Measurements from ENCODE around the gene CADPS.

The CADPS gene

GRCh38 chr3:62562596-62562995 is 312.6 kb downstream of the CADPS start:
- in situ Hi-C loops (cut with MboI; ENCODE audit: low sequenced_read_pairs), result no loop called here

- in situ Hi-C loops (cut with MboI; ENCODE audit: low sequenced_read_pairs), result no loop called here
Measured at GRCh38 chr3:62562017-62562416, 313.2 kb downstream of the CADPS start.

- in situ Hi-C loops (cut with MboI; ENCODE audit: low sequenced_read_pairs), result no loop called here
Measured at GRCh38 chr3:62559831-62560445, 315.3 kb downstream of the CADPS start.

GRCh38 chr3:62558549-62559112 is 316.6 kb downstream of the CADPS start:
- in situ Hi-C loops (cut with MboI; ENCODE audit: low sequenced_read_pairs), result no loop called here

GRCh38 chr3:62557983-62558382 is 317.2 kb downstream of the CADPS start:
- in situ Hi-C loops (cut with MboI; ENCODE audit: low sequenced_read_pairs), result no loop called here

- in situ Hi-C loops (cut with MboI; ENCODE audit: low sequenced_read_pairs), result no loop called here
Measured at GRCh38 chr3:62557450-62557849, 317.8 kb downstream of the CADPS start.

- in situ Hi-C loops (cut with MboI; ENCODE audit: low sequenced_read_pairs), result no loop called here
Measured at GRCh38 chr3:62556121-62556815, 318.9 kb downstream of the CADPS start.

GRCh38 chr3:62554264-62554799 is 320.9 kb downstream of the CADPS start:
- in situ Hi-C loops (cut with MboI; ENCODE audit: low sequenced_read_pairs), result no loop called here

GRCh38 chr3:62553811-62554210 is 321.4 kb downstream of the CADPS start:
- in situ Hi-C loops (cut with MboI; ENCODE audit: low sequenced_read_pairs), result no loop called here

- in situ Hi-C loops (cut with MboI; ENCODE audit: low sequenced_read_pairs), result no loop called here
Measured at GRCh38 chr3:62551556-62551955, 323.7 kb downstream of the CADPS start.

GRCh38 chr3:62550439-62550838 is 324.8 kb downstream of the CADPS start:
- in situ Hi-C loops (cut with MboI; ENCODE audit: low sequenced_read_pairs), result no loop called here

GRCh38 chr3:62548528-62549205 is 326.5 kb downstream of the CADPS start:
- in situ Hi-C loops (cut with MboI; ENCODE audit: low sequenced_read_pairs), result no loop called here

- in situ Hi-C loops (cut with MboI; ENCODE audit: low sequenced_read_pairs), result no loop called here
Measured at GRCh38 chr3:62546266-62546665, 328.9 kb downstream of the CADPS start.

- in situ Hi-C loops (cut with MboI; ENCODE audit: low sequenced_read_pairs), result no loop called here
Measured at GRCh38 chr3:62542185-62542584, 333.0 kb downstream of the CADPS start.

GRCh38 chr3:62539762-62540161 is 335.5 kb downstream of the CADPS start:
- in situ Hi-C loops (cut with MboI; ENCODE audit: low sequenced_read_pairs), result no loop called here

GRCh38 chr3:62538691-62539356 is 336.4 kb downstream of the CADPS start:
- in situ Hi-C loops (cut with MboI; ENCODE audit: low sequenced_read_pairs), result no loop called here

GRCh38 chr3:62534326-62534725 is 340.9 kb downstream of the CADPS start:
- in situ Hi-C loops (cut with MboI; ENCODE audit: low sequenced_read_pairs), result no loop called here

- in situ Hi-C loops (cut with MboI; ENCODE audit: low sequenced_read_pairs), result no loop called here
Measured at GRCh38 chr3:62532796-62533195, 342.4 kb downstream of the CADPS start.

GRCh38 chr3:62531981-62532380 is 343.2 kb downstream of the CADPS start:
- in situ Hi-C loops (cut with MboI; ENCODE audit: low sequenced_read_pairs), result no loop called here

- in situ Hi-C loops (cut with MboI; ENCODE audit: low sequenced_read_pairs), result no loop called here
Measured at GRCh38 chr3:62531493-62531892, 343.7 kb downstream of the CADPS start.

GRCh38 chr3:62529230-62529629 is 346.0 kb downstream of the CADPS start:
- in situ Hi-C loops (cut with MboI; ENCODE audit: low sequenced_read_pairs), result no loop called here

All from HL-60/S4 treated with phorbol 12-myristate 13-acetate at 8.2 ng/mL for 4 days and 3 days (cell line).